Measurements from ENCODE around the gene YES1. TPM values are rescaled to one million over a fixed set of nuclear protein-coding genes. Genes with fewer than 3 reads are reported as not detected.

Gene YES1
- polyA plus RNA-seq, 1 donor from 2014 or later, result 12.0 TPM

GRCh38 chr18:845152-845819, 33.2 kb upstream of the YES1 start:
- Histone ChIP-seq H3K9ac (ENCODE audit: low read length) (no peak overlapping the region), H3K4me3 (ENCODE audit: low read length) (no peak overlapping the region), H3K4me2 (ENCODE audit: low read length) (no peak overlapping the region), H3K79me2 (replicated peaks; ENCODE audit: insufficient read depth, low read length) (no peaks in the 10 kb centered on the region), H3K9me2 (ENCODE audit: insufficient read depth, low read length) (no peaks in the 10 kb centered on the region), H4K20me1 (ENCODE audit: insufficient read depth) (no peaks in the 10 kb centered on the region), H3K27ac (ENCODE audit: low read length) (no peak overlapping the region), H3K27me3 (ENCODE audit: insufficient read depth, low read depth, low read length) (no peaks in the 10 kb centered on the region), H3K9me3 (ENCODE audit: low read length) (no peaks in the 10 kb centered on the region), H3F3A (ENCODE audit: insufficient read depth, low read length, poor library complexity, severe bottlenecking) (no peaks in the 10 kb centered on the region), H2AFZ (ENCODE audit: low read depth, low read length) (no peak overlapping the region), H3K36me3 (ENCODE audit: insufficient read depth, low read length) (no peaks in the 10 kb centered on the region)
- no peak for TF ChIP-seq MXI1 (conservative IDR thresholded peaks at IDR 0.05; ENCODE audit: poor library complexity, severe bottlenecking)
- TF ChIP-seq EP300 (conservative IDR thresholded peaks at IDR 0.05; ENCODE audit: poor library complexity, severe bottlenecking), result no peak
- TF ChIP-seq EZH2 (IDR thresholded peaks at IDR 0.05; ENCODE audit: borderline replicate concordance, insufficient read depth, low read length, poor library complexity, severe bottlenecking), result no peak
- no peak for TF ChIP-seq REST (IDR thresholded peaks at IDR 0.05; ENCODE audit: borderline replicate concordance)
- no peak for TF ChIP-seq CTCF (IDR thresholded peaks at IDR 0.05; ENCODE audit: poor library complexity, severe bottlenecking)

GRCh38 chr18:841647-842370, 29.8 kb upstream of the YES1 start:
- Histone ChIP-seq H3K4me3 (ENCODE audit: low read length) (no peak overlapping the region), H4K20me1 (ENCODE audit: insufficient read depth) (no peaks in the 10 kb centered on the region), H3K9me2 (ENCODE audit: insufficient read depth, low read length) (no peaks in the 10 kb centered on the region), H3K27me3 (ENCODE audit: insufficient read depth, low read depth, low read length) (no peaks in the 10 kb centered on the region), H3K4me2 (ENCODE audit: low read length) (no peak overlapping the region), H3K36me3 (ENCODE audit: insufficient read depth, low read length) (no peaks in the 10 kb centered on the region), H3K9me3 (ENCODE audit: low read length) (no peaks in the 10 kb centered on the region), H3K79me2 (replicated peaks; ENCODE audit: insufficient read depth, low read length) (no peaks in the 10 kb centered on the region), H3K9ac (ENCODE audit: low read length) (no peak overlapping the region), H3F3A (ENCODE audit: insufficient read depth, low read length, poor library complexity, severe bottlenecking) (no peaks in the 10 kb centered on the region), H3K27ac (ENCODE audit: low read length) (no peak overlapping the region), H2AFZ (ENCODE audit: low read depth, low read length) (no peak overlapping the region)
- no peak for TF ChIP-seq MXI1 (conservative IDR thresholded peaks at IDR 0.05; ENCODE audit: poor library complexity, severe bottlenecking)
- no peak for TF ChIP-seq SMC3 (conservative IDR thresholded peaks at IDR 0.05; ENCODE audit: poor library complexity)
- TF ChIP-seq EP300 (conservative IDR thresholded peaks at IDR 0.05; ENCODE audit: poor library complexity, severe bottlenecking), result no peak
- TF ChIP-seq REST (IDR thresholded peaks at IDR 0.05; ENCODE audit: borderline replicate concordance), result no peak
- TF ChIP-seq TAF1 (IDR thresholded peaks at IDR 0.05; ENCODE audit: low read depth), result no peak
- TF ChIP-seq RAD21 (conservative IDR thresholded peaks at IDR 0.05), result no peak
- TF ChIP-seq POLR2AphosphoS5 (IDR thresholded peaks at IDR 0.05), result no peak

Data from neural cell (in vitro differentiated cells).